OCI-LY1 (cell line): ENCODE measurements around the gene OSER1.

Experiments used
- CTCF ChIP-seq: fragments of 200-600 bp; sonication (generic), shearing (Covaris generic); IDR thresholded peaks from 2 replicates; pipeline ENCODE4 v1.5.1; 2017; ENCODE audit warnings: mild to moderate bottlenecking, antibody characterized with exemption, low read length, moderate library complexity, mixed read lengths
- EZH2 ChIP-seq: fragments of 200-600 bp; sonication (generic), shearing (Covaris generic); IDR thresholded peaks from 2 replicates; pipeline ENCODE4 v1.8.0; 2017; ENCODE audit warnings: borderline replicate concordance, mixed run types, mild to moderate bottlenecking, antibody characterized with exemption, low read length, moderate library complexity, mixed read lengths

GRCh38 chr20:44146272-44146671 lies 64.3 kb downstream of the OSER1 start:
- no peak for TF ChIP-seq EZH2
- no peak for TF ChIP-seq CTCF
